Erythroblast (primary cell): ENCODE measurements around the gene PIP5K1B.

Source experiments
- GATA1 ChIP-seq: IDR thresholded peaks from 2 replicates; pipeline ENCODE4 v1.6.1; 2011; ENCODE audit warnings: low read depth, mild to moderate bottlenecking, control low read depth, low read length, moderate library complexity
- POLR2A ChIP-seq: IDR thresholded peaks from 2 replicates; pipeline ENCODE4 v1.6.1; 2011; ENCODE audit warnings: mild to moderate bottlenecking, low read length

DNA sequence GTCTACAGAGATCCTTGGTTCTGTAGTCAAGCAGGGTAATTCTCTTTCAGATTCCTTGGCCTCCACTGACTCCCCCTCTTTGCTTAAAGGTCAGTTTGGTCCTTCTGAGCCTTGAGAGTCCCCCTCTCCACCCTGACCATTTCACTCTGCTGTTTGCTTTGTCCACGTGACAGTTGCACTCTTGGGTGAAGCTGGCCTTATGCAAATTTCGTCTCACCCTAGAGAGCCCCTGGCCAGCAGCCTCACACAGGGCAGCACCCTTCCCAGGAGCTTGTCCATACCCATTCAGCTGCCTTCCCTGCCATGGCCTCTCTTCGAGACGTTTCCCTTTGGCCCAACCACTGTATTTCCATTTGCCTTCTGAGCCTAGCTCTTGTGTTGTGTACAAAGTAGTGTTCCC is 245.1 kb downstream of the PIP5K1B start:
- TF ChIP-seq POLR2A (no peak), GATA1 (no peak)
